Fibroblast of skin of left biceps (primary cell): Measurements from ENCODE around the gene XPNPEP2.
A peak's percentile ranks its signal among the peaks of the same experiment; 100 is the strongest.

Experiments used
- DNase-seq, 2 experiments: peaks; one replicate each; pipeline ENCODE4 v3.0.0-alpha.2; 2013; ENCODE audit warnings: low read depth in 2 of 2

Gene XPNPEP2

DNA sequence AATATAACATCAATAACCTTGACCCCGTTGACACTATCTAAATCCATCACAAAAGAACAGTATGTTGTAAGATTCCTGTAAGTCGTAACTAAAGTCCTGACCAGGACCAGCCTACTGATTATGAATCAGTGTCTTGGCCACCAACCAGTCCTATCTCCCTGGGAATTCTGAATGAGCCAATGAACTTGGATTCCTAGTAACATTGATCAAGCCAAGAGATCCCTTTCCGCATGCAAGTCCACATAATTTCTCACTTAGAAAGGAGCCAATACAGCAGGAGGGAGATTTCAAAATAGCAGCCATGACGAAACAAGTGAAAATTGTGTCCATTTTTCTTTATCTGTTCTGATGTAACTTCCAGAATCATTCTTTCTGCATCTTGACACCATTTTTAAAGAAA, 9.5 kb downstream of the XPNPEP2 start:
- peak; percentile 56 to 65 for DNase-seq

GRCh38 chrX:129749069-129749468, 10.3 kb downstream of the XPNPEP2 start:
- no peak for DNase-seq

DNA sequence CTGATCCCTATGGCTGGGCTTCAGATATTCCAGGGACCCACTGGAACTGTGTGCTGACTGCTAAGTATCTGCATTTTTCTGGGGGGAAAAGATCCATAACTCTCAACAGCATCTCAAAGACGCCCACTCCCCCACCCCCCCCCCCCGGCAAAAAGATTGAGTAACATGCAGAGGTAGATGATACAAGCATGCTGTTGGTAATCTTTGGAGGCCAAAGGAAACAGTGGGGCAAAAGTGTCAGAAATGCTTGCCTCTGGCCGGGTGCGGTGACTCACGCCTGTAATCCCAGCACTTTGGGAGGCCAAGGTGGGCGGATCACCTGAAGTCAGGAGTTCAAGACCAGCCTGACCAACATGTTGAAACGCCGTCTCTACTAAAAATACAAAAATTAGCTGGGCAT, 12.2 kb downstream of the XPNPEP2 start:
- no peak for DNase-seq

DNA sequence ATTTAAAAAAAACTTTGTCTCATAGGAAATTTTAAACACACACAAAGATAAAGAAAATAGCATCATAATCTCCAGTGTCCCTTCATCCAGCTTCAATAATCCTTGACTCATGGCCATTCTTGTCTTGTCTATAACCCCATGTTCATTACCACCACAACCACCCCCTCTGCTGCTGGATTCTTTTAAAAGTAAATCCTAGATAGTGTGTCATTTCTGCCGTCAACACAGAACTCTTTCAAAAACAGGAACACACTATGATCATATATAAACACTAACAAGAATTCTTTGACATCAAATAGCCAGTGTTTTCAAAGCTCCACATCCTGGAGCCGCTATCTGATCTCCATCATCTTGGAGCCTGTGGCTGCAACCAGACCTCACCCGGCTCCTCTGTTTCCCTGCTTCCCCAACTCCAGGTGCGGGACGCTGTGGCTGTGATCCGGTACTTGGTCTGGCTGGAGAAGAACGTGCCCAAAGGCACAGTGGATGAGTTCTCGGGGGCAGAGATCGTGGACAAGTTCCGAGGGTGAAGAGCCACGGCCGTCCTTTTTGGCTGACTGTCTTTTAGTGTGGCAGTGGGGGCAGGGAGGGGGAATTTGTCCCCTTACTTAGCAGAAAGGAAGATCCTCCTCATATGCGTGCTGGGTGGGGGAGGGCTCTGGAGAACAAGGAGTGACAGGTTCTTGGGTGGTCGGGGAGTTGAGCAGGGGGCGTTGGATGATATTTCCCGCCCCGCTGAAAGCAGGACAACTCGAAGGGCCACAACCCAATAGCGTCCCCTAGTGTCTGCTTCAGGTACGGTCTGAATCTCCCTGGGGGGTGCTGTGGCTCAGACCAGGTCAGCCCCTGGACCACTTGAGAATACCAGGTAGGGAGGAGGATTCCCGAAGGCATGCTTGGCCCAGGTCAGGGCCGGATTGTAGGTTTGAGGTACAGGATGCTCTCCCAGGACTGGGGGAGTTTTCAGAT, 15.6 kb downstream of the XPNPEP2 start:
- no peak for DNase-seq

- DNase-seq = no peak
These were observed 17.2 kb downstream of the XPNPEP2 start for GRCh38 chrX:129755779-129756650.

DNA sequence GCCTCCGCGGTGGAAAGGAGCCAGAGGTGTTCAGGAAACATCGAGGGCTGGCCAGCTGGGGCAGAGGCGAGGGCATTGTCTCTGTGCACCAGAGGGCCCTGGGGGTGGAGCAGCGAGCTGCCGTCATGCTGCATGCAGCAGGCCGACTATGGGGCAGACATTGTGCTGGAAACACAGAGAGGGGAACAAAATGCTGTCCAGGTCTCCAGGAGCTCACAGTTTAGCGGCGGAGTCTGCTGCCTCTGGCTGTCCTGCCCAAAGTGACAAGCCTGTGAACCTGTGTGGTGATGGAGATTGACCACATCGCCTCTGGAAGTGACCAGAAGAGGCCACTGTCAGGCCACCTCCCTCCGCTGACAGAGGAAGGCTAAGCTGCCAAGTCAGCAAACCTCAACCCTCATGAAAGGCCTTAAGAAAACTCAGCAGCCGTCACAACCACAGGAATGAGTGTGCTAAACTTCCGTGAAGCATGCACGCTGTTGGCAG, 20.8 kb downstream of the XPNPEP2 start:
- peak in 1 of 2 experiments; percentile 36 for DNase-seq

DNA sequence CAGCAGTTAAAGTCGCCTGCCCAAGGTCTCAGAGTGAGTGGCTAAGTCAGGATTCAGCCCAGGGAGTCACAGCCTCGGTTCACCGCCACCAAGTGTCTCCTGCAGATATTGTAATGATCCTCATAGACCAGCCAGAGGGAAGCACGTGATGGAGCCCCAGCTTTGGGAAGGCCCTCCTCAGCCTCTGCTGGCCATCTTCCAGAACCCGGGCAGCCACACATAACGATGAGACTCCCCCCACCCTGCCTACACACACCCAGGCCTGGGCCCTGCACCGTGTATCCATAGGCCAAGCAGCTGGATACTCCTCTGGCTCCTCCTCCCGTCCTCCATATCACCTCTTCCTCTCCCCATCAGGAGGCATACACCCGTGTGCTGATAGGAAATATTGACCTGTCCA, 21.4 kb downstream of the XPNPEP2 start:
- no peak for DNase-seq

- no peak for DNase-seq
These were observed 22.2 kb downstream of the XPNPEP2 start for GRCh38 chrX:129760981-129761380.

- DNase-seq = no peak
These were observed 22.8 kb downstream of the XPNPEP2 start for GRCh38 chrX:129761596-129761995.

- DNase-seq = no peak
These were observed 23.7 kb downstream of the XPNPEP2 start for GRCh38 chrX:129762448-129762847.

GRCh38 chrX:129763666-129764065, 24.9 kb downstream of the XPNPEP2 start:
- no peak for DNase-seq

GRCh38 chrX:129768186-129768585, 29.4 kb downstream of the XPNPEP2 start:
- no peak for DNase-seq

DNA sequence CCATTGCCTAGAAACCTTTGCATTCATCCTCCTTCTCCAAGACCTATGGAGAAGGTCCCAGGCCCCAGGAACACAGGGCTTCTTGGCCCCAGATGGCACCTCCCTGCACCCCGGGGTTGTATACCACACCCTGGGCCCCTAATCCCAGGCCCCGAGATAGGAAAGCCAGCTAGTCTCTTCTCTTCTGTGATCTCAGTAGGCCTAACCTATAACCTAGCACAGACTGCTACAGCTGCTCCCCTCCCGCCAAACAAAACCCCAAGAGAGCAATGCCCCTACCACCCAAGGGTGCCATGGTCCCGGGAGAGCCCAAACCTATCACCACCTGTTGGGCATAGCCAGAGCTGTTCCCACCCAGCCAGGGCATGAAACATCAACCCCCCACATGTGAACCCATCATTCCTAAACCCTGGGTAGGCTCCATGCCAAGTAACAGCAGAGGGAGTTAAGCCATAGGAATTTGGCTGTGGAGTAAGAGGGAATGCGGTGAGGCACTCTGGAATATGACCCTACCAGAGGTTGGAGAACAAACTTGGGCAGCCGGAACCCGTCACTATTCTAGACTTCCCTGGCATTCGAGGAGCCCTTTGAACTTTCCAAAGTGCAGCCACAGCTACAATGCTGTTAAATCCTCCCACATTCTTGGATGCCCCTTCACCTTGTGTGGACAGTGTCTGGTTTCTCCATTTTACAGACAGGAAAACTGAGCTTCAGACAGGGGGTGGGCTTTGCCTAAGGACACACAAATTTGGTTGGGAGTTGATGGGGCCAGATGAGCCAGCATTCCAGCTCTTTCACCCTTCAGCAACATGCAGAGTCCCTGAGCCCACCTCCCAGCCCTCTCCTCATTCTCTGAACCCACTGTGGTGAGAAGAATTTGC, 30.0 kb downstream of the XPNPEP2 start:
- DNase-seq = no peak

- no peak for DNase-seq
These were observed 30.8 kb downstream of the XPNPEP2 start for GRCh38 chrX:129769467-129770154.

- DNase-seq = no peak
These were observed 32.7 kb downstream of the XPNPEP2 start for GRCh38 chrX:129771266-129771995.

DNA sequence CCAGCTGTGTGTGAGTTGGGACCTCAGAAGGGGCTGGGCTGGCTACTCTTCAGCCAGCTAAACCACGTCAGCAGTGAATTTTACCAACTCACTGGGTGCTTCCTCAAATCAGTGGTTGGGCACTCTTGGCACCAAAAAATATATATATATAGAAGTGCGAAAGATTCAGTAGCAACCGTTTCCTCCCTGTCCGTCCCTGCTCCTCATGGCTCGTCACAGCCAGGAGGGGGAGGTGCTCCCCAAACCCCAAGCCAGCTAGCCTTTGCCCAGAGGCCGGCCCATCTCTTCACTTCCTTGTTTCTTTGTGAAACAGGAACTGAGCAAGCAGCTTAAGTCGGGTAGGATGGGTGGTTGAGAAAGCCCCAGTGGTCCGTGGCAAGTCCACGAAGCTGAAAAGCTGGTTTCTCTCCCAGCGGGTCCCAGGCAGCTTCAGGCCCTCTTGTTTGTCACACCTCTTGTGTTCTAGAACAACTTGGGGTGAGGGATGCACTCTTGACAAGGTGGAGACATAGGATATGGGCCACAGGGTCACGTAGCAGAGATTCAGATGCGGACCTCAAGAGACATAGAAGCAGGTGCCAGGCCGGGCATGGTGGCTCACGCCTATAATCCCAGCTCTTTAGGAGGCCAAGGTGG, 34.1 kb downstream of the XPNPEP2 start:
- DNase-seq = no peak

DNA sequence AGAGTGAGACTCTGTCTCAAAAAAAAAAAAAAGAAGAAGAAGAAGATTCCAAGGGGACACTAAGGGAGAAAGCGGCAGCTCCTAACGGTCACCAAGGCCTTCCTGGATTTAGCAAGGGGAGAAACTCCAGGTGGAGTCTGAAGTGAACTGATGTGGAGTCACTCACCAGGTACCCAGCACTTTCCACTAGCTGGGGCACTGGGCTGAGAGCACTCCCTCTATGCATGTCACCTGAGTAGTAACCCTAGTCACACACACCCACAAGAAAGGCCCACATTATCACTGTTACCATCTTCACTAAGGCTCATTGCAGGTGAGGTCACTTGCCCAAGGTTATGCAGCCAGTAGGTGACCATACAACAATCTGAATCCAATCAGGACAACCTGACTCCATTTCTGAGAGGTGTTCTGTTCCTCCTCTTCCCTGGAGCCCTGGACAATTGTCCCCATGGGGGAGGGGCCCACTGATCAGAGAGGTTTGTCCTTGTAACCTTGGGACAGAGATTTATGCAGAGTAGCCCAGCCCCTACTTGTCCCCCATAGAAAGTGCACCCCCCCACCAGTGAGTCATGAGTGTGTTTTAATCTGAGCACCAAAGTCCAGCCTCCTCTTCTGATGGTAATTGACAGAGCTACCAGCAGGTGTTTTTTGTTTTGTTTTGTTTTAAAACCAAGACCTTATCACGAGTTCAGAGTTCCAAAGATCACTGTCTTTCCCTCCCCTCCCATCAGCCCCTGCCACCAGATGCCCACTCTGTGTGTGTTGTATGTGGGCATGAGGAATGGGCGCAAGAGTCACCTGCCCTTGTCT, 35.1 kb downstream of the XPNPEP2 start:
- no peak for DNase-seq

DNA sequence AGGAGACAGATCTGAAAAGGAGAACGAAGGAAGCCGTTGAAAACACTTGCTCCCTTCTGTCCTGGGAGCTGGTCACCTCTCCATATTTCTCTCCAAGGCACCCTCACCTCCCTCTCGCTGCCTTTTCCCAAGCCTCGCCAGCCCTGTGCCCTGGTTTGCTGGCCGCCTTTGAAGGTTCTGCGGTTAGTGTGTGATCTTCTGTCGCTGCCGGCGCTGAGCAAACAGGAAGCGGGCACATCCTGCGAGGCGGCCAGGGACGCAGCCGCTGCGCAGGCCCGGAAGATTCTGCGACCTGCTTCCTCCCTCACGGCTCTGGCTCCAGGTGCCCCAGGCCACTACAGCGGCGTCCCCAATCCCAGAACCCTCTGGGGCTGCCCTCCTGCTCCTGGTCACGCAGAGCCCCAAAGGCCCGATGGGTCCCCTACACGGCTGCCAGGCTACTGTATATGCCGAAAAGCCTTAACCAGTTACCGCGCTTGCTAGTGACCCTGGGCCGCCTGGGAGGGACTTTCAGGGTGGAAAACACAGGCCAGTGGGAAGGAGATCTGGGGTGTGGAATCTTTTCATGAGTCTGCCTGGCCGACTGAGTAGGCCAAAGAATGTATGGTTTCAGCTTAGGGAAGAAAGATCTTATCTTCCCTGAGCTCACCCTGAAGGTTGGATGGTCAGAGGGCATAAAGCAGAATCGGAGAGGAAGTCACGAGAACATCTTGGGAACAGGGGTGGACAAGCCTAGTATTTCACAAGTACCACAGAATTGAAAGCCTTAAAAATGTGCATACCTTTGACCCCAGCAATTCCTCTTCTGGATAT, 38.6 kb downstream of the XPNPEP2 start:
- DNase-seq = no peak
